AG10803 (cell line): ENCODE data around the gene DSC3.

Experiments
- DNase-seq: peaks from one replicate; pipeline ENCODE4 v3.0.0; 2010; ENCODE audit warnings: low read depth
- H3K4me3 ChIP-seq: 2 replicates; pipeline ENCODE4 v1.5.1; 2011; ENCODE audit warnings: mild to moderate bottlenecking, low read length, control low read depth
- TF ChIP-seq, protein P1 (sequence below): conservative IDR thresholded peaks from 2 replicates; pipeline ENCODE4 v1.5.1; 2011; ENCODE audit warnings: mild to moderate bottlenecking, low read length, control low read depth, inconsistent platforms

Gene DSC3

DNA sequence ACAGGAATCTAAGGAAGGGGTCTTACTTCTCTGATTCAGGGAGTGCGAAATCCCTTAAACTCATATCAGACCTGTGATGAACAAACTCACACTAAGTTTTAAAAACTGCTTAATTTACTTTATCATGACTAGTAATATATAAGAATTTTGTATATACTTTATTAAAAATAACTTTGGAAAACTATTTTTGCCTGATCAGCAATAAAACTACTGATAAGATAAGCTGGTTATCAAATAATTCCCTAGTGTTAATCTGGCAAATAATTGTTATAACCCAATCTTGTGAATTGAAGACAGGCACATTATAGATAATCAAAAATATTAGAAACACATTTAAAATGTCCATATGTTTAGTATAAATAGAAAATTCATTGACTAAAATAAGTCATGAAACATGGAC is 23.7 kb upstream of the DSC3 start:
- H3K4me3 ChIP-seq = no peak overlapping the region
- TF ChIP-seq, protein P1, sequence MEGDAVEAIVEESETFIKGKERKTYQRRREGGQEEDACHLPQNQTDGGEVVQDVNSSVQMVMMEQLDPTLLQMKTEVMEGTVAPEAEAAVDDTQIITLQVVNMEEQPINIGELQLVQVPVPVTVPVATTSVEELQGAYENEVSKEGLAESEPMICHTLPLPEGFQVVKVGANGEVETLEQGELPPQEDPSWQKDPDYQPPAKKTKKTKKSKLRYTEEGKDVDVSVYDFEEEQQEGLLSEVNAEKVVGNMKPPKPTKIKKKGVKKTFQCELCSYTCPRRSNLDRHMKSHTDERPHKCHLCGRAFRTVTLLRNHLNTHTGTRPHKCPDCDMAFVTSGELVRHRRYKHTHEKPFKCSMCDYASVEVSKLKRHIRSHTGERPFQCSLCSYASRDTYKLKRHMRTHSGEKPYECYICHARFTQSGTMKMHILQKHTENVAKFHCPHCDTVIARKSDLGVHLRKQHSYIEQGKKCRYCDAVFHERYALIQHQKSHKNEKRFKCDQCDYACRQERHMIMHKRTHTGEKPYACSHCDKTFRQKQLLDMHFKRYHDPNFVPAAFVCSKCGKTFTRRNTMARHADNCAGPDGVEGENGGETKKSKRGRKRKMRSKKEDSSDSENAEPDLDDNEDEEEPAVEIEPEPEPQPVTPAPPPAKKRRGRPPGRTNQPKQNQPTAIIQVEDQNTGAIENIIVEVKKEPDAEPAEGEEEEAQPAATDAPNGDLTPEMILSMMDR = no peak
- DNase-seq = no peak

DNA sequence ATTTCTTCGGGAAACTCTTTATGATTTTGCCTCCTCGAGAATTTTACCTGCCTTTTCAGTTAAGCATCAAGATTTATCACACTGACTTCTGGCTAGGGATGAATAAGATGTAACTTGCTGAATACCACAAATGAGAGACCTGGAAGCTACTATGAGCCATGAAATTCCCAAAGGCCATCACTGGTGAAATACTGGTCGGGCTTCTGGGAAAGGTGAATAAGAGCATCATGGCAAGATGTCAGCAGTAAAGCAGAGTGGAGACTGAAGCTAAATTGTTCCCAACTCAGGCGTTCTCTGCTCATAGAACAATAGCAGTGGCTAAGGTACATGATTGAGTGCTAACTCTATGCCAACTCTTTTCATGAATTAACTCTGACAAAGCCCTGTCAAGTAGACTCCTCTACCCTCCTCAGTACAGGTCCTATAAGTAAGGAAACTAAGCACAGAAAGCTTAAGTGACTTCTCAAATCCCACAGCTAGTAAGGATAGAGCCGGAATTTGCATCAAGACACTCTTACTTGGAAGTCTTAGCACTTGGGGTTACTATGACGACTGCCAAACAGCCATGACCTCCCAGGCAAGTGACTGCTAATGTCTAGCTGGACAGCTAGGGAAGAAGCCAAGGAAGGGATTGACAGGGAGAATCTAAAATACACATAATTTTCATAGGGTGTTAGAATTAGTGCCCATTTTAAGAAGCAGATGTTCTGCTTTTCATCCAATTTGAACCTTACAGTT is 22.7 kb upstream of the DSC3 start:
- DNase-seq = no peak

DNA sequence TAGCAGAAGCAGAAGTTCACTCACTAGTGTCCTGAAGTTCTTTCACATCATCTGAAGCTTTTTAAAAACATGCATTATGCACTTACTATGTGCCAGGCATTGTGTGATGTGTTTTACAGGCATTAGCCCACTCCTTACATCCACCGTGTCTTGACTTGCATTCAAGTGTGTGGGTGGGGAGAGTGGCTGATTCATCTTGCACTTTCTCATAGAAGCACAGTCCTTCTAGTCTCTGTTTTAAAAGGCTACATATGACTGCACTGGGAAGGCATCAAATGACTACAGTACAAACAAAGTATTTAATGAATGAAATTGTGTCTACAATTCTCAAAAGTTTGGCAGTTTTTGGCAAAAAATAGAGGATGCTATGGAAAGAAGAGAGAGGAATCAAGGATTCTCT is 21.6 kb upstream of the DSC3 start:
- H3K4me3 ChIP-seq = no peak overlapping the region
- no peak for DNase-seq
- TF ChIP-seq, protein P1 = no peak

More for the DNA sequence above, 22.7 kb upstream of the DSC3 start:
- H3K4me3 ChIP-seq = no peak overlapping the region
- TF ChIP-seq, protein P1 = no peak

DNA sequence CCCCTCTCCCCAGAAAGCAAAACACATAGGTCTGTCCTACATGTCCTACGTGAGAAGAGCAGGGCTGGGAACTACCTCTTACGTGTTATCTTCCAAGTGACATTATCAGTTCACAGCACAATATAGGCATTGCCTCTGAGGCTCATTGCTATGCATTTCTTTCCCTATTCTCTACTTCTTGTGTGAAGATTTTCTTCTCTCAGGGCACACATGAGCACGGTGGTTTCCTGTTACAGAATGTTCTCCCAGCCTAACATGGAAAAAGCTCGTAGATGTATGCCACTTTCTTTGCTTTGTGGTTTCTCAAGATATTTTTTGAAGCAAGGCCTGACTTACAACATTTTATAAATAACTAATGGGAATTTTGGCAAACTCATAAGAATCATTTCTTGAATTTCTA is 19.4 kb upstream of the DSC3 start:
- TF ChIP-seq, protein P1 = no peak
- DNase-seq = no peak
- no peak overlapping the region for H3K4me3 ChIP-seq

DNA sequence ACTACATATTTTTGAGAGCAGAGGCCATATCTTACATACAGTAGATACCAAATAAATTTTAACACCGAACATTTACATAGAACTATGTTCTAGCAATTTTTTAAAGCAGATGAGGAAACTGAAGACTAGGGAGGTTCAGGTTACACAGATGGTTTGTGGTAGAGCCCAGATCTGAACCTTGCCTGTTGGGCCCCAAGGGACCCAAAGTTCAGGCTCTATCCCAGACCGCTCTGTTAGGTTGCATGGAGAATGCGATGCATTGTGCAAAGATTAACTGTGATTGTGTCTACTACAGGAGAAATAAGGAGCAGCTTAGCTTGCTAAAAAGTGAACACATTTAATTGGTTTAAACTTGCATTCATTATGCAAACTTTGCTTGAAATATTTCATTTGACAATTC is 16.4 kb upstream of the DSC3 start:
- DNase-seq = no peak
- H3K4me3 ChIP-seq = no peak overlapping the region
- TF ChIP-seq, protein P1 = no peak

DNA sequence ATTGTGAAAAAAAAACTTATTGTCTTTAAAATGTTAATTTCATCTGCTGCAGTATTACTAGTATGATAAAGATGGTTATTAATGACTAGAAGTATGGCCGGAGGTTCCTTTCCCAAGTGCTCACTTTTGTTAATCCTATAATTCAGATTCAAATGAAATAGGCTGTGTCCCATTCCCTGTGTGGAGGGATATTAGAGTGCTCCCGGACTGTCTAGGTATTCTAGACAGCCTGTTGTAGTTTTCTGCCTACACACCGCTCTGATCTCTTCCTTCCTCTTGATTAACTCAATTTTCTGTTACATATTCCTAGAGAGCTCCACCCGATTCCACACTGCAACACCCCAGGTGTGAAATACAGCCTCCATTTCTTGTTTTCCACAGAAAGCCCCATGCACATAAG is 15.4 kb upstream of the DSC3 start:
- no peak overlapping the region for H3K4me3 ChIP-seq
- no peak for DNase-seq
- TF ChIP-seq, protein P1 = no peak

DNA sequence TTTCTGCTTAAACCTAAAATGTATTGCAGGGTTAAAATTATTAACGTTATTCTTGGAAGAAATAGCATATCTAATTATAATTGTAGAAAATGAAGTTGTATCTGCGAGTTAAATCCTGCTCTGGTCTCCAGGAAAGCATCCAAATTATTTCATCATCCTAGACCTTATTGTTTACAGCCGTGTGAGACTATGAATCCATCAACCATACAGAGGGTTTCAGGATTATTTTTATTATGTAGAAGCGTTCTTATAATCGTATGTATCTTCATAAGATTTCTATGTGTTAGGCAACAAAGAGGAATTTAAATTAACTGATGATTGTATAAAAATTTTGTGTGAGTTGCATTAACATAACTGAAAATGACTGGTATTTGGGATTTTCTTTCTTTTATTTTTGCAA is 14.5 kb upstream of the DSC3 start:
- TF ChIP-seq, protein P1 = no peak
- no peak for DNase-seq
- H3K4me3 ChIP-seq = no peak overlapping the region
